GM21619 (cell line): ENCODE results near the gene GALNT8.
"Not testable (repeated sequence)": the region's sequence is repeated elsewhere in the genome, so short reads cannot be mapped to it uniquely, and the experiment has no call there.

ENCODE experiments used
- ATAC-seq: cut with Tn5 transposase; IDR thresholded peaks from one replicate; pipeline ENCODE4 v1.9.1; 2021; ENCODE audit not compliant: unreplicated experiment

The GALNT8 gene, protein sequence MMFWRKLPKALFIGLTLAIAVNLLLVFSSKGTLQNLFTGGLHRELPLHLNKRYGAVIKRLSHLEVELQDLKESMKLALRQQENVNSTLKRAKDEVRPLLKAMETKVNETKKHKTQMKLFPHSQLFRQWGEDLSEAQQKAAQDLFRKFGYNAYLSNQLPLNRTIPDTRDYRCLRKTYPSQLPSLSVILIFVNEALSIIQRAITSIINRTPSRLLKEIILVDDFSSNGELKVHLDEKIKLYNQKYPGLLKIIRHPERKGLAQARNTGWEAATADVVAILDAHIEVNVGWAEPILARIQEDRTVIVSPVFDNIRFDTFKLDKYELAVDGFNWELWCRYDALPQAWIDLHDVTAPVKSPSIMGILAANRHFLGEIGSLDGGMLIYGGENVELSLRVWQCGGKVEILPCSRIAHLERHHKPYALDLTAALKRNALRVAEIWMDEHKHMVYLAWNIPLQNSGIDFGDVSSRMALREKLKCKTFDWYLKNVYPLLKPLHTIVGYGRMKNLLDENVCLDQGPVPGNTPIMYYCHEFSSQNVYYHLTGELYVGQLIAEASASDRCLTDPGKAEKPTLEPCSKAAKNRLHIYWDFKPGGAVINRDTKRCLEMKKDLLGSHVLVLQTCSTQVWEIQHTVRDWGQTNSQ

DNA sequence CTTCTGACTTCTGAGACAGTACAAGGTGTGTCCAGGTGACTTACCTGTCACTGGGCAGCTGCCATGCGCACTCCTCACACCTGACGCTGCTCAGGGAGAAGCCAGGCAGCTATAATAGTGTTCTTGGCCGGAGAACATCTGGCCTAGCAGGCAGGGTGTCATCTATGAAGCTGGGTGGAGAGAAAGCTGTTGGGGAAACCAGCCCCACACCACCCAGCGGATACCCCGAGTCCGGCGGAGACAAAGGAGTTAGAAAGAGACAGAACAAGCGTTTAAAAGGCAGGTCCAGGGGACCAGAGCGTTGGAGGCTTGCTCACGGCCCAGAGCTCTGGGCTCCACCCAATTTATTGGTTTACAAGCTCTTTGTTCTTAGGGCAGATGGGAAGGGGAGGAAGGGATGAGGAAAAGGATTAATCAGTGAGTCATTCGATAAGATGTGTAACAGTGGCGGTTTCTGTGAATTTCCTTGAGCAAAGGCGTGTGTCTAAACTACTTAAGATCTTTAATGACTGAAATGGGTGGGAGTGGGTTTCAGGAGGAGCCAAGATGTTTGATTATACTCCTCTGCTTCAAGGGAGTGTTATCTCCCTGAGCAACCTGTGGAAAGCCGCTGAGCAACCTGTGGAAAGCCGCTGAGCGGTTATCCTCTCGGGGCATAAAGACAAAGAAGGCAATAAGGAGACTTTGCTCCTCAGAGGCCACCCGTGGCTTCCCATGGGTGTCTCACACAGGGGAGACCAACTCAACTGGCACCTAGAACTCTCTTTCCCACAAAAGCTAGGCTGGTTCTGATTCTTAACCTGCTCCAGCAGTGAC is at the start of gene GALNT8:
Gene GALNT8, plus strand, starts transcription at position 580 of the 816 bp plus-strand sequence. CDS start 278 bp downstream, outside the sequence.
- ATAC-seq = no peak

GRCh38 chr12:4679711-4680110 is 40.5 kb upstream of the GALNT8 start:
- ATAC-seq = no peak

DNA sequence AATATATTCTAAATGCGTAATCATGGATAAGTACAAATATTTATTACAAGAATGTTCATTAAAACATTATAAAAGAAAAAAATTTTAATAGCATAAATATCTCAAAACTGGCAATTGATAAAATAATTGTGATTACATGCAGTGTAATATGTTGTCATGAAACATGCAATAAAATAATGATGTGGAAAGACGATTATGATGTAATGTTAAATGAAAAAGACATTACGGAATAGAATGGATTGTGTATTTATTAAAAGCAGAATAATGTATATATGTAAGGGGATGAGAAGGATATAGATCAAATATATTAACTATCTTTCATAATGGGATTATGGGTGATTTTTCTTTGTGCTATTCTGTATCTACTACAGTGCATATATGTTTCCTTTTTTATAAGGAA is 38.5 kb upstream of the GALNT8 start:
- no peak for ATAC-seq

DNA sequence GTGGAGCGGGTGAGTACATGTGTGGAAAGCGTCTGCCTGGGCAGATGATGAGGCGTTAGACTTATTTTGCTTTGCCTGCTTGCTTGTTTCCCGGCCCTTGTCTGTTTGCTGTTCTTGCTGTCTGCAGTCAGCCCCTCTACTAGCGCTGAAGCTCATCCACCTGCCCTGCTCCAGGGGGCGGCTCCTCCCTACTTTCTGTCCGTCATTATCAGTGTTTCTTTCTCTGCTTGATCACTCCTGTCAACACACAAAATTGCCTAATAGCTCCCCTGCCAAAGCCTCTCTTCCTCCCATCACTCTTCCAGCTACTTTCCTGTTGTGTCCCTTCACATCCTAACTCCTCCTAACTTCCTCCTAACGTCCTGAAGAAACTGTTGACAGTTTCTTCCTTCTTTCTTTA is 34.9 kb upstream of the GALNT8 start:
- ATAC-seq = no peak

DNA sequence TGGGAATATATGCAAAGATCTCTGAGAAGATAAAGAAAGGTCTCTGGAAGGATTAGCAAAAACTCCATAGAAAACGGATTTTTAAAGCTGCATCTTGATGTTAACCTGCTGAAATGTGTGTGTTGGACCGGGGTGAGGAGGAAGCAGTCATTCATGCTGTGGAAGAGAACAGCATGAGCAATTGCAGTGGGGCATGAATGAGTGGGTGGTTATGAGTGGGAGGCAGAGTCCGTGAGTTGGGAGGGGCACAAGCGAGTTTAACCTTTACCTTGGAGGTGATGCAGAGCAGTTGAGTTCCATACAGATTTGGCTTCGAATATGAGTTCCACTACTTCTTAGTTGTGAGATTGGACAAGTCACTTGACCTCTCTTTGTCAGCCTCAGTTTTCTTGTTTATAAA is 29.4 kb upstream of the GALNT8 start:
- ATAC-seq = no peak

GRCh38 chr12:4700621-4701026 is 19.6 kb upstream of the GALNT8 start:
- no peak for ATAC-seq

- no peak for ATAC-seq
Measured at GRCh38 chr12:4701395-4702190, 18.6 kb upstream of the GALNT8 start.

DNA sequence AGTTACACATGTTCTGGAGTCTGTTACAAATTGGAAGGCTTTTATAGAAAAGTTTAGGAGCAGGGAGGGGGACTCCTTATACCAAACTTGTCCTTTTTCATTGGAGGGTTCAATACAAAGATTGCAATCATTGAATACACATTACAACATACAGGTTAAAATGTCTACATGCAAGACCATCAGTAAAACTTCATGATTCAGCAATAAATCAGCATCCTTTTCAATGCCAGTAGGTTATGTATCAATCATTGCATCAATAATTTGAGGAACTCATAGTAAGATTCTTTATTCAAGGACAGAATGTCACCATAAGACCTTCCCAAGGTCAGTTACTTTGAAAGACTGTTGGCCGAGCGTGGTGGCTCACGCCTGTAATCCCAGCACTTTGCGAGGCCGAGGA is 16.5 kb upstream of the GALNT8 start:
- ATAC-seq = no peak

DNA sequence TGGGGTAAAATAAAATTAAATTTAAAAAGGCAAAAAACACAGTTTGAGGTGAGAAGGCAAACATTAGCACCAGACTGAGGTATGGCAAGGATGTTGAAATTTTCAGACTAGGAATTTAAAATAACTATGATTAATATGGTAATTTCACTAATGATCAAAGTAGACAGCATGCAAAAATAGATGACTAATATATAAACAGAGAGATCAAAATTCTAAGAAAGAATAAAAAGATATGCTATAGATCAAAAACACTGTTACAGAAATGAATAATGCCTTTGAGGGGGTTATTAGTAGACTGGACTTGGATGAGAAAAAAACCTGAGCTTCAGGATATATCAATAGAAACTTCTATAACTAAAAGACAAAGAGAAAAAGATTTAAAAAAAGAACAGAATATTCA is 14.4 kb upstream of the GALNT8 start:
- ATAC-seq = no peak

- no peak for ATAC-seq
Measured at GRCh38 chr12:4707306-4707705, 12.9 kb upstream of the GALNT8 start.

DNA sequence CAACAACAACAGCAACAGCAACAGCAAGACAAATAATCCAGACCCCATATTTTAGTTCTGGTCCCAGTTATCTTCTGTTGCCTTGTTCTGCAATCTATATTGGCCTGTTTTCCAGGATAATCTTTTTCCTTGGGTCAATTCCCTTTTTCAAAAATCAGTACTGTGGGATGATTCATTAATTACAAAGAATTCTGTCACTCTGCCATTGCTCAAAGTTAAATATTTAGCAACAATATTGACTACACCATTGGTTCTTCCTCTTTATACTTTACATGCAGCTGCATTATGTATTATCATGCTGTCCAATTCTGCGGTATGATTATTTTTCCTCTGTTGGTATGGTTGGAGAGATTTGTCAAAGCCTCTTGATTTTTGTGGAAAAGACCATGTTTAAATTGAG is 10.1 kb upstream of the GALNT8 start:
- no peak for ATAC-seq

DNA sequence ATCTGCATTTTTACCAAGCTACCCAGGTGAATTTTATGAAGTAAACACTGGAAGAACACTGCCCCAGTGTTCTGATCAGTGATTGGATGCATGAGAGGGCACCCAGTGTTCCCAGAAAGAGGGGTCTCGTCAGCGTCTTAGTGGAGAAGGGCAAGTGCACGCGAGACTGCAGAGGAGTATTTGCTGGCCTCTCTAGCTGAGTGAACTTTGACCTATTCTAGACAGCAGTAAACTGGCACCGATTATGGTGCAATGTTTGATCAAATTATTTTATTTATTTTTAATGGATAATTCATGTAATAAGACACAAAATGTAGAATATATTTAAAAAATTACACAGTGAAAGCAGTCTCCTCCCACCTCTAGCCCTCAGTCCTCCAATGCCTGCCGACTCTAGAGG is 5.3 kb upstream of the GALNT8 start:
- no peak for ATAC-seq

GRCh38 chr12:4717806-4718205 is 2.4 kb upstream of the GALNT8 start:
- no peak for ATAC-seq

DNA sequence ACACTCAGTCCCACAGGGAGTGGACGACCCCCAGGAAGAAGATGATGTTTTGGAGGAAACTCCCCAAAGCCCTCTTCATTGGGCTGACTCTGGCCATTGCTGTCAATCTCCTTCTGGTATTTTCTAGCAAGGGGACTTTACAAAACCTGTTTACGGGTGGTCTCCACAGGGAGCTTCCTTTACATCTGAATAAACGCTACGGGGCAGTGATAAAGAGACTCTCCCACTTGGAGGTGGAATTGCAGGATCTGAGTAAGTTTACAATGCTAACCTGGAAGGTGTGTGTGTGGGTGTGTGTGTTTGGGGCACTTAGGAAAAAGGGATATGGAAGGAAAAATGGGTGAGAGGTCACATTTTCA is 416 bp downstream of the GALNT8 start:
- ATAC-seq = no peak

GRCh38 chr12:4721587-4721986 is 1.4 kb downstream of the GALNT8 start:
- ATAC-seq = not testable (repeated sequence)

- no peak for ATAC-seq
Measured at GRCh38 chr12:4723226-4723625, 3.0 kb downstream of the GALNT8 start.

DNA sequence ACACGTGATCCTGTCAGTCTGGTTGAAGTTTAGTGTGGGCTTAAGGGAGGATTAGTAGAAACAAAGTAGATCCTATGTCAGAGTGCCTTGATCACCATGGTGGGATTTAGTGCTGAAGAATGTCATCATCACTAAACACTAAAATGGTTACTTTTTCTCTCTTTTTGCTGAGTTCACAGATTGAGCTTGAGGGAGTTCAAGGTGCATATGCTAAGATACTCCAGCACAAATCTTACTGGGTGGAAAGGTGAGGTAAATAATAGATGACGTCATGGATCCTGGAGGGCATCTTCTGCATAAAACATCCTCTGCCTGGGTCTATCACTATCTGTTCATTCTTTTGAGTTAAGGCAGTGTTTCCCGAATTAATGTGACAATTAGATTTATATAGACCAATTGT is 4.9 kb downstream of the GALNT8 start:
- ATAC-seq = no peak

DNA sequence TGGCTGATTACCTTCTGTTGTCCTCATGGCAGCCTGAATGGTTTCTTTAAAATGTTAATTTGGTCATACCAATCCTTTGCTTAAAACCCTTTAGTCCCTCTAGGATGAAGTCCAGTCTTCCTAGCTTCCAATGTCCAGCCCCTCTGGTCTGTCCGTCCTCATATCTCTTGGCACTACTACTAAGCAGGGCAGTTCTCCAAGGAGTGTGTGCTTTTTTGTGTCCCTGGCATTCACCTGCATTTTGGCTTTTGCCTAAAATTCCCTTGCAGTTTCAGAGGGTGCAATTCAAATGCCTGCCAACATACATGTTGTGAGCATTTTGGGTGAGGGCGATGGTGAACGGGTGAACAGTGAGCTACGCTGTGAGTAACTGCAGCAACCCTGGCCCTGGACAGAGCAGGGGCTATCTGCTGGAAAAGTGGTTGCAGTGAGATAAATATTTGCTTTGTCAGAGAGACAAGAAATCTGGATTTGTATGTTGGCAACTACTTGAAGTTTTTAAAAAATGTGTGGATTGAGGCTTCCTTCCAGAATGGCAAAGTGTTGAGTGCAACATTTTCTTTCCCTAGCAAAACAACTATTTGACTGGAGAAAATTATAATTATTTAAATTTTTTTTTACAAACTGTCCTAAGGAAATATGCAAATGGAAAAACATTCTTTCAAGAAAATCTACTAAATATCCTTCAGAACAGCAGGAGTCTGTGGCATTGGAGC is 14.6 kb downstream of the GALNT8 start:
- ATAC-seq = no peak

DNA sequence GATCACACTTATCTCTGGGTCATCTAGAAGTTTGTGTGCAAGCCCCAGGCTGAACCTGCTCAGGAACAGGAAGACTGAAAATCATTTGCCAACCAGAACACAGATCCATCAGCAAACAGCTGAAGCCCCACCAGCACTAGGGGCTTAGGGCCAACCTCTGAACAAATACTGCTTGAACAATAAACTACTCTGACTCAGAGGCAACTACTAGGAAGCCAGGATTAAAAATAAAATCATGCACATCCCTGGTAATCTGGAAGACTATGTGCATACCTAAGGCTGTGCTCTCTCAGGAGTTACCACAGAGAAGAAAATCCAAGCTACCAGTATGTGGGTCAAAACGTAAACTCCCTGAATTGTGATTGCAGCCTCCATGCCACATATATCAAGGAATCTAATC is 15.9 kb downstream of the GALNT8 start:
- no peak for ATAC-seq

DNA sequence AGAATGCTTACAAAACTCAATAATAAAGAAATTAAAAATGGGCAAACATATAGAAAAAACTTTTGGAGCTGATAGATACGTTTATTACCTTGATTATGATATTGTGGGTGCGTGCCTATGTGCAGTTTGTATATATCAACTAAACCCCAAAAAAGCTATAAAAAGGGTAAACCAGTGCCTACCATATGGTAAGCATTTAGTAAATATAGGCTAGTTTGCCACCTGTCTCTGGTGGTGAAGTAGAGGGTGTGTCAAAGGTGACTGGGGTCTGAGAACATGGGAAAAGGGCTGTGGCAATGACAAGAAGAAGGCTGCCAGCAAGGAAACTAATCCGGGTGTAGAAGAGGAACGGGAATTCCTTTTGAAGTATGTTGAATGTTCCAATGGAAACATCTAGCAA is 18.3 kb downstream of the GALNT8 start:
- ATAC-seq = no peak
